K562 (cell line): ENCODE data around the gene GTF2I. TPM values are rescaled to one million over a fixed set of nuclear protein-coding genes. Genes with fewer than 3 reads are reported as not detected.

Experiments
- EP400 ChIP-seq: fragments of 450-650 bp; IDR thresholded peaks from 2 replicates; pipeline ENCODE4 v1.6.1; 2017; ENCODE audit warnings: antibody characterized with exemption, mild to moderate bottlenecking, moderate library complexity
- FOS ChIP-seq: IDR thresholded peaks from 3 replicates; pipeline ENCODE4 v1.6.1; 2011; ENCODE audit not compliant: insufficient read length; ENCODE audit errors: extremely low read depth
- RAD51 ChIP-seq: fragments of 450-650 bp; IDR thresholded peaks from 2 replicates; pipeline ENCODE4 v1.7.1; 2016; ENCODE audit warnings: low read depth, mild to moderate bottlenecking, borderline replicate concordance
- SMAD4 ChIP-seq: fragments of 250-450 bp; sonication (Bioruptor Pico); conservative IDR thresholded peaks from 2 replicates; pipeline ENCODE4 v1.8.0; 2021; ENCODE audit warnings: inconsistent platforms, mild to moderate bottlenecking, moderate library complexity
- ZNF140 ChIP-seq: fragments of 250-450 bp; sonication (Bioruptor Pico); IDR thresholded peaks from 2 replicates; pipeline ENCODE4 v1.8.0; 2021; ENCODE audit warnings: moderate library complexity, mild to moderate bottlenecking, inconsistent platforms
- polyA plus RNA-seq, 8 experiments: library from polyadenylated mRNA; depleted of rRNA in 4 of 8; stranded (reverse) in 5 of 8; unstranded in 3 of 8; fragments of >200 nt; fragmentation: Nextera tagmentation in 2 of 8; fragmentation: Illumina TruSeq in 1 of 8; extraction: Ambion mirVana in 2 of 8; extraction: Trizol in 1 of 8; gene quantifications; 2 replicates each; pipeline versions ENCODE4 v1.2.1 to v1.2.3, GENCODE V29; 2011 to 2014; ENCODE audit warnings: inconsistent platforms in 1 of 8, missing spikeins in 1 of 8
- total RNA-seq, 7 experiments: library from RNA; depleted of rRNA in 6 of 7; stranded (reverse); fragments of >200 nt in 6 of 7; fragmentation: Illumina TruSeq in 2 of 7; extraction: Trizol in 2 of 7; gene quantifications; 2 replicates each; pipeline versions ENCODE4 v1.2.1 to v1.2.3, GENCODE V29; 2011 to 2021; ENCODE audit warnings: low replicate concordance in 1 of 7
- TF ChIP-seq, protein P1 (sequence below): sonication (generic); formaldehyde crosslinking; IDR thresholded peaks from 2 replicates; pipeline ENCODE4 v1.8.0; 2023; ENCODE audit warnings: missing genetic modification reagents, mild to moderate bottlenecking, borderline replicate concordance
- TF ChIP-seq, protein P2 (sequence below), 2 experiments: fragments of 200-800 bp in 1 of 2; sonication (Bioruptor generic) in 1 of 2; sonication (generic) in 1 of 2; formaldehyde crosslinking in 1 of 2; IDR thresholded peaks in 1 of 2; conservative IDR thresholded peaks in 1 of 2; 2 replicates each; pipeline versions ENCODE4 v1.5.0 to v1.6.1; 2016 to 2020; ENCODE audit warnings: missing compliant biosample characterization in 1 of 2, missing genetic modification characterization in 1 of 2, missing genetic modification reagents in 1 of 2
- TF ChIP-seq, protein P3 (sequence below): fragments of 150-350 bp; conservative IDR thresholded peaks from 2 replicates; pipeline ENCODE4 v1.6.1; 2014; ENCODE audit warnings: low read length
- TF ChIP-seq, protein P4 (sequence below): sonication (generic); formaldehyde crosslinking; IDR thresholded peaks from 2 replicates; pipeline ENCODE4 v1.8.1; 2023; ENCODE audit warnings: missing genetic modification reagents, mild to moderate bottlenecking, borderline replicate concordance

GTF2I gene
- total and polyA plus RNA-seq, 9 of the 15 experiments (the other 6 are each of a cell fraction or from before 2014, with no cell fraction given) = 8.4 to 161 (median 90.0) TPM

DNA sequence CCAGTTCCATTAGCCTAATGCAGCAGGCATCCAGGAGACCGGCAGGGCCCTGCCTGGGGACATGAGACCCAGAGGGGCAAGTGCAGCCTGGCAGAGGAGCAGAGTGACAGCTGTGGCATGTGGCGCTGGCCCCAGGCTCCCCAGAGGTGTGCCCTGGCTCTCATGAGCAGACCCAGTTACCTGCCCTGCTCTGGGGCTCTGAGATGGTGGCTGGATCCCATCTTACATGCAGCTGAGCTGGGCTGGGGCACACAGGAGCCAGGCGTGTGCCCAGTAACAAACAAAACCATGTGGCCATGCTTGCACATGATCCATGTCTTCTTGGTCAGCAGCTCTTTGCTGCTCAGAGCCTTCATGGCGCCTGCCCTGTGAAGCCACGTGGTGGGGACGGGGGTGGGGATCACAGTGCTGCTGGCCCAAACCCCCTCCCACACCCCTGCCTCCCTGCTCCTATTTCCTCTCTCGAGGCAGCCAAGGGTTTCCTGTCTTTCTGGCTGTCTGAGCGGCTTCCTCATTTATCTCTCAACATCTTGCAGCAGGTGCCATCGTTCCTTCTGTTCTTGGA is 40.3 kb upstream of the GTF2I start (continued):
- TF ChIP-seq, protein P1, sequence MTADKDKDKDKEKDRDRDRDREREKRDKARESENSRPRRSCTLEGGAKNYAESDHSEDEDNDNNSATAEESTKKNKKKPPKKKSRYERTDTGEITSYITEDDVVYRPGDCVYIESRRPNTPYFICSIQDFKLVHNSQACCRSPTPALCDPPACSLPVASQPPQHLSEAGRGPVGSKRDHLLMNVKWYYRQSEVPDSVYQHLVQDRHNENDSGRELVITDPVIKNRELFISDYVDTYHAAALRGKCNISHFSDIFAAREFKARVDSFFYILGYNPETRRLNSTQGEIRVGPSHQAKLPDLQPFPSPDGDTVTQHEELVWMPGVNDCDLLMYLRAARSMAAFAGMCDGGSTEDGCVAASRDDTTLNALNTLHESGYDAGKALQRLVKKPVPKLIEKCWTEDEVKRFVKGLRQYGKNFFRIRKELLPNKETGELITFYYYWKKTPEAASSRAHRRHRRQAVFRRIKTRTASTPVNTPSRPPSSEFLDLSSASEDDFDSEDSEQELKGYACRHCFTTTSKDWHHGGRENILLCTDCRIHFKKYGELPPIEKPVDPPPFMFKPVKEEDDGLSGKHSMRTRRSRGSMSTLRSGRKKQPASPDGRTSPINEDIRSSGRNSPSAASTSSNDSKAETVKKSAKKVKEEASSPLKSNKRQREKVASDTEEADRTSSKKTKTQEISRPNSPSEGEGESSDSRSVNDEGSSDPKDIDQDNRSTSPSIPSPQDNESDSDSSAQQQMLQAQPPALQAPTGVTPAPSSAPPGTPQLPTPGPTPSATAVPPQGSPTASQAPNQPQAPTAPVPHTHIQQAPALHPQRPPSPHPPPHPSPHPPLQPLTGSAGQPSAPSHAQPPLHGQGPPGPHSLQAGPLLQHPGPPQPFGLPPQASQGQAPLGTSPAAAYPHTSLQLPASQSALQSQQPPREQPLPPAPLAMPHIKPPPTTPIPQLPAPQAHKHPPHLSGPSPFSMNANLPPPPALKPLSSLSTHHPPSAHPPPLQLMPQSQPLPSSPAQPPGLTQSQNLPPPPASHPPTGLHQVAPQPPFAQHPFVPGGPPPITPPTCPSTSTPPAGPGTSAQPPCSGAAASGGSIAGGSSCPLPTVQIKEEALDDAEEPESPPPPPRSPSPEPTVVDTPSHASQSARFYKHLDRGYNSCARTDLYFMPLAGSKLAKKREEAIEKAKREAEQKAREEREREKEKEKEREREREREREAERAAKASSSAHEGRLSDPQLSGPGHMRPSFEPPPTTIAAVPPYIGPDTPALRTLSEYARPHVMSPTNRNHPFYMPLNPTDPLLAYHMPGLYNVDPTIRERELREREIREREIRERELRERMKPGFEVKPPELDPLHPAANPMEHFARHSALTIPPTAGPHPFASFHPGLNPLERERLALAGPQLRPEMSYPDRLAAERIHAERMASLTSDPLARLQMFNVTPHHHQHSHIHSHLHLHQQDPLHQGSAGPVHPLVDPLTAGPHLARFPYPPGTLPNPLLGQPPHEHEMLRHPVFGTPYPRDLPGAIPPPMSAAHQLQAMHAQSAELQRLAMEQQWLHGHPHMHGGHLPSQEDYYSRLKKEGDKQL = no peak
- TF ChIP-seq, protein P2, sequence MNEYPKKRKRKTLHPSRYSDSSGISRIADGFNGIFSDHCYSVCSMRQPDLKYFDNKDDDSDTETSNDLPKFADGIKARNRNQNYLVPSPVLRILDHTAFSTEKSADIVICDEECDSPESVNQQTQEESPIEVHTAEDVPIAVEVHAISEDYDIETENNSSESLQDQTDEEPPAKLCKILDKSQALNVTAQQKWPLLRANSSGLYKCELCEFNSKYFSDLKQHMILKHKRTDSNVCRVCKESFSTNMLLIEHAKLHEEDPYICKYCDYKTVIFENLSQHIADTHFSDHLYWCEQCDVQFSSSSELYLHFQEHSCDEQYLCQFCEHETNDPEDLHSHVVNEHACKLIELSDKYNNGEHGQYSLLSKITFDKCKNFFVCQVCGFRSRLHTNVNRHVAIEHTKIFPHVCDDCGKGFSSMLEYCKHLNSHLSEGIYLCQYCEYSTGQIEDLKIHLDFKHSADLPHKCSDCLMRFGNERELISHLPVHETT (CRISPR knock-in tag; conservative IDR thresholded peaks at IDR 0.05 in 1 of 2, IDR thresholded peaks at IDR 0.05 in 1 of 2) = 0 out of 4 replicates have a peak, but pooled peaks of 1 of the 2 experiments have one; percentile 30
- TF ChIP-seq RAD51 (peak; percentile 39; the same call in 1 of the 2 replicates), ZNF140 (CRISPR knock-in tag) (no peak), SMAD4 (peak; percentile 63; the same call in 1 of the 2 replicates), EP400 (peak; percentile 62), FOS (no peak)
- TF ChIP-seq, protein P3, sequence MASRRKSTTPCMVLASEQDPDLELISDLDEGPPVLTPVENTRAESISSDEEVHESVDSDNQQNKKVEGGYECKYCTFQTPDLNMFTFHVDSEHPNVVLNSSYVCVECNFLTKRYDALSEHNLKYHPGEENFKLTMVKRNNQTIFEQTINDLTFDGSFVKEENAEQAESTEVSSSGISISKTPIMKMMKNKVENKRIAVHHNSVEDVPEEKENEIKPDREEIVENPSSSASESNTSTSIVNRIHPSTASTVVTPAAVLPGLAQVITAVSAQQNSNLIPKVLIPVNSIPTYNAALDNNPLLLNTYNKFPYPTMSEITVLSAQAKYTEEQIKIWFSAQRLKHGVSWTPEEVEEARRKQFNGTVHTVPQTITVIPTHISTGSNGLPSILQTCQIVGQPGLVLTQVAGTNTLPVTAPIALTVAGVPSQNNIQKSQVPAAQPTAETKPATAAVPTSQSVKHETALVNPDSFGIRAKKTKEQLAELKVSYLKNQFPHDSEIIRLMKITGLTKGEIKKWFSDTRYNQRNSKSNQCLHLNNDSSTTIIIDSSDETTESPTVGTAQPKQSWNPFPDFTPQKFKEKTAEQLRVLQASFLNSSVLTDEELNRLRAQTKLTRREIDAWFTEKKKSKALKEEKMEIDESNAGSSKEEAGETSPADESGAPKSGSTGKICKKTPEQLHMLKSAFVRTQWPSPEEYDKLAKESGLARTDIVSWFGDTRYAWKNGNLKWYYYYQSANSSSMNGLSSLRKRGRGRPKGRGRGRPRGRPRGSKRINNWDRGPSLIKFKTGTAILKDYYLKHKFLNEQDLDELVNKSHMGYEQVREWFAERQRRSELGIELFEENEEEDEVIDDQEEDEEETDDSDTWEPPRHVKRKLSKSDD = no peak
- TF ChIP-seq, protein P4, sequence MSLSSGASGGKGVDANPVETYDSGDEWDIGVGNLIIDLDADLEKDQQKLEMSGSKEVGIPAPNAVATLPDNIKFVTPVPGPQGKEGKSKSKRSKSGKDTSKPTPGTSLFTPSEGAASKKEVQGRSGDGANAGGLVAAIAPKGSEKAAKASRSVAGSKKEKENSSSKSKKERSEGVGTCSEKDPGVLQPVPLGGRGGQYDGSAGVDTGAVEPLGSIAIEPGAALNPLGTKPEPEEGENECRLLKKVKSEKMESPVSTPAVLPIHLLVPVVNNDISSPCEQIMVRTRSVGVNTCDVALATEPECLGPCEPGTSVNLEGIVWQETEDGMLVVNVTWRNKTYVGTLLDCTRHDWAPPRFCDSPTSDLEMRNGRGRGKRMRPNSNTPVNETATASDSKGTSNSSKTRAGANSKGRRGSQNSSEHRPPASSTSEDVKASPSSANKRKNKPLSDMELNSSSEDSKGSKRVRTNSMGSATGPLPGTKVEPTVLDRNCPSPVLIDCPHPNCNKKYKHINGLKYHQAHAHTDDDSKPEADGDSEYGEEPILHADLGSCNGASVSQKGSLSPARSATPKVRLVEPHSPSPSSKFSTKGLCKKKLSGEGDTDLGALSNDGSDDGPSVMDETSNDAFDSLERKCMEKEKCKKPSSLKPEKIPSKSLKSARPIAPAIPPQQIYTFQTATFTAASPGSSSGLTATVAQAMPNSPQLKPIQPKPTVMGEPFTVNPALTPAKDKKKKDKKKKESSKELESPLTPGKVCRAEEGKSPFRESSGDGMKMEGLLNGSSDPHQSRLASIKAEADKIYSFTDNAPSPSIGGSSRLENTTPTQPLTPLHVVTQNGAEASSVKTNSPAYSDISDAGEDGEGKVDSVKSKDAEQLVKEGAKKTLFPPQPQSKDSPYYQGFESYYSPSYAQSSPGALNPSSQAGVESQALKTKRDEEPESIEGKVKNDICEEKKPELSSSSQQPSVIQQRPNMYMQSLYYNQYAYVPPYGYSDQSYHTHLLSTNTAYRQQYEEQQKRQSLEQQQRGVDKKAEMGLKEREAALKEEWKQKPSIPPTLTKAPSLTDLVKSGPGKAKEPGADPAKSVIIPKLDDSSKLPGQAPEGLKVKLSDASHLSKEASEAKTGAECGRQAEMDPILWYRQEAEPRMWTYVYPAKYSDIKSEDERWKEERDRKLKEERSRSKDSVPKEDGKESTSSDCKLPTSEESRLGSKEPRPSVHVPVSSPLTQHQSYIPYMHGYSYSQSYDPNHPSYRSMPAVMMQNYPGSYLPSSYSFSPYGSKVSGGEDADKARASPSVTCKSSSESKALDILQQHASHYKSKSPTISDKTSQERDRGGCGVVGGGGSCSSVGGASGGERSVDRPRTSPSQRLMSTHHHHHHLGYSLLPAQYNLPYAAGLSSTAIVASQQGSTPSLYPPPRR (CRISPR knock-in tag) = no peak
